Measurements from ENCODE around the gene SINHCAF.
"Not testable (repeated sequence)": the region's sequence is repeated elsewhere in the genome, so short reads cannot be mapped to it uniquely, and the experiment has no call there.

The SINHCAF gene

DNA sequence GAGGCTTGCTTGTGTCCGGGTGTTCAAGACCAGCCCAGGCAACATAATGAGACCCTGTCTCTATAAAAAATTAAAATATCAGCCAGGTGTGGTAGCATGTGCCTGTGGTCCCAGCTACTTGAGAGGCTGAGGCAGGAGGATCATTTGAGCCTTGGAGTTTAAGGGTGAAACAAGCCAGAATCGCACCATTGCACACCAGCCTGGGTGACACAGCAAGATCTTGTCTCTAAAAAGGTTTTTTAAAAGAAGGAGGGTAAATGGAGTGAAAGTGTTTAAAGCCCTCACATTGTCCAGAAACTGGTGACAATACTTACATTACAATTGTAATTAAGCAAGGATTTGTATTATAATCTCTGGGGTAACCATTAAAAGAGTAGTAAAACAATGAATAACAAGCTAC is 64.2 kb downstream of the SINHCAF start:
- DNase-seq (ENCODE audit: low spot score) = no peak

DNA sequence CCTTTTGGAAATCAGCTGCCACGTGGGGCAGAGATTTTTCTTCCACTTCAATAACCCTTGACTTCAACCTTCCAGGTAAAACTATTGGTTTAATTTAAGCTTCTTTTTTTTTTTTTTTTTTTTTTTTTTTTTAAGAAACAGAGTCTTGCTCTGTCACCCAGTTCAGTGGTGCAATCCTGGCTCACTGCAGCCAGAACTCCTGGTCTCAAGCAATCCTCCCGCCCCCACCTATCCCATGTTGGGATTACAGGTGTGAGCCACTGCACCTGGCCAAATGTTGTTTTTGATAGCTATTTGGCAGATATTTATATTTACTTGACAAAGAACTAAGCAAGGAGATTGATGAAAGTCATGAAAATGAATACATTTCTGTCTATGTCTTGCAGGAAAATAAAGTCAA is 65.1 kb downstream of the SINHCAF start:
- DNase-seq (ENCODE audit: low spot score) = no peak

DNA sequence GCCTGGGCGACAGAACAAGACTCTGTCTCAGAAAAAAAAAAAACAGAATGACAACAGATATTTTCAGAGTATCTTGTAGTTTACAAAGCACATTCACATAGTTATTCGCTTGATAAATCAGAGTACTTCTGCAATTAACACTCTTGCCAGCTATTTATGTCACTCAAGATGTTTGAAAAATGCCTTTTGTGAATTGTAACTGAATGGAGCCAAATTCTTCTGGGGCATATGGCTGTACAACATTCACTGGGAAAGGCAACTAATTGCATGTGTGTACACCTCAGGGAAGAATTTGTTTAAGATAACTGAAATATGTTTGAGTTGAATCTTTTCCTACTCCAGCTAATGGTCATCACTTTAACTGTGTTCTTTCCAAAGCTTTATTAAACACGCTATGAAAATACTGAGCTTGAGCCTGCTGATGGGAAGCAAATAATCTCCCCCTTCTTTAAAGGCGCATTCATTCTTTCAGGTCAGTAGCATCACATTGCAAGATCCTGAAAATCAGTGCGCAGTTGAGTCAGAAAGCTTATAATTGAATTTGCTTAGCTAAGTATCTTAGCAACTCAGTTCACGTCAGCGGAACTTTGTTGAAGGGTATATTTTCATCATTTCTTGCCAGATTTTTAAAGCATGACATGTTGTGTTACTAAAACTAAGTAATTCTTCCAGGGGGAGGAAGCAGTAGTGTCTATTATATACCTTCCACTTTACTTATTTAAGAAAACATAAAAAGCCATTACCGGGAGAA is 66.6 kb downstream of the SINHCAF start:
- no peak for DNase-seq (ENCODE audit: low spot score)

DNA sequence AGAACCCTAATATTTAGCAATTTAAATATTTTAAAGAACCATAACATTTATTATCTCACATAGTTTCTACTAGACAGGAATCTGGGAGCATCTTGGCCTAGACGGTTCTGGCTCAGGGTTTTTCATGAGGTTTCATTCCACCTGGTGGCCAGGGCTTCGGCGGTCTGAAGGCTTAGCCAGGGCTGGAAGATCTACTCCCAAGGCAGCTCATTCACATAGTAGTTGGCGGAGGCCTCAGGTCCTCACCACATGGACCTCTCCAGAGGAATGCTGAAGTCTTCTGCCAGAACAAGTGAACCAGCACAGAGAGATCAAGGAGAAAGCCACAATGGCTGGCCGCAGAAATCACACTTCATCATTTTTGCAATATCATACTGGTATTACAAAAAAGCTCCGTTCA is 68.2 kb downstream of the SINHCAF start:
- DNase-seq (ENCODE audit: low spot score) = no peak

DNA sequence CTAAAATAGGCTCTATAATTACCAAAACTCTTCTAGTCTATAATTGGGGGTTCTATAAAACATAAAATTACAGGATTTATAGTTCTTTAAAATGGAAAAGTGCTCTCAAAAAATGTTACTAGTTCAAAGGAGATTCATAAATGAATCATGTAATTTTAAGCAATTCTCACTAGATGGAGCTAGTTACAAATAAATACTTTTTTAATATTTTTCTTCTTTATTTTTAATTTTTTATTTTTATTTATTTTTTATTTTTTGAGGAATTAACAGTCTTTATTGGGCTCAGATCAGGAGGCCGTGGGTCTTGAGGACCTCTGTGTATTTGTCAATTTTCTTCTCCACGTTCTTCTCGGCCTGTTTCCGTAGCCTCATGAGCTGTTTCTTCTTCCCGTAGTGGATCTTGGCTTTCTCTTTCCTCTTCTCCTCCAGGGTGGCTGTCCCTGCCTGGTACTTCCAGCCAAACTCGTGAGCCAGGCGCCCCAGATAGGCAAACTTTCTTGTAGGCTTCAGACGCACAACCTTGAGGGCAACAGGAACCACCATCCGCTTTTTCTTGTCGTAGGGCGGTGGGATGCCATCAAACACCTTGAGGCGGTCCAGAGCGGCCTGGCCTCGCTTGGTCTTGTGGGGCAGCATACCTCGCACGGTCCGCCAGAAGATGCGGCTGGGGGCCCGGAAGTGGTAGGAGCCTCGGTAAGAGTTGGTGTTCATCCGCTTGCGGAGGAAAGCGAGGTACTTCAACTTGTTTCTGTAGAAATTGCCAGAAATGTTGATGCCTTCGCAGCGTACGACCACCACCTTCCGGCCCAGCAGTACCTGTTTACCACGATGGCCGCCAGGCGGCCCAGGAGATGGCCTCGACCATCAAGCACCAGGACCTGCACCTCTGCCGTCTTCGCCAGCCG is 74.0 kb downstream of the SINHCAF start:
- DNase-seq (ENCODE audit: low spot score) = not testable (repeated sequence)

DNA sequence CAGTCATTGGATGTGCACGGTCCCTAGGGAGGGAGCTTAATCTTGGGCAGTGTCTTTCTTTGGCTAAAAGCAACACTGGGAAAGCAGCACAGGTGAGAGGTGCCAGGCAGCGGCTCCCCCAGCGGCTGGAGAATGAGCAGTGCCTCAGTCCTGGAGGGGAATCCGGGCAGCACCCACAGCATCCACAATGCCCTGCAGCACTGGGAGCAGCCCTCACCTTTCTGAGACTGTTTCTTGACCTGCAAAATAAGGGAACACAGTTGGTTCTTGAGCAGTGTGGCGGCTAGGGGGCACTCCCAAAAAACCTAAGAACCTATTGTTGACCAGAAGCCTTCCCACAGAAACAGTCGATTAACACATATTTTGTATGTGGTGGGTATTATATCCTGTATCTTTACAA is 75.8 kb downstream of the SINHCAF start:
- no peak for DNase-seq (ENCODE audit: low spot score)

- no peak for DNase-seq (ENCODE audit: low spot score)
Observed at GRCh38 chr12:31249356-31249755, 76.6 kb downstream of the SINHCAF start.

DNA sequence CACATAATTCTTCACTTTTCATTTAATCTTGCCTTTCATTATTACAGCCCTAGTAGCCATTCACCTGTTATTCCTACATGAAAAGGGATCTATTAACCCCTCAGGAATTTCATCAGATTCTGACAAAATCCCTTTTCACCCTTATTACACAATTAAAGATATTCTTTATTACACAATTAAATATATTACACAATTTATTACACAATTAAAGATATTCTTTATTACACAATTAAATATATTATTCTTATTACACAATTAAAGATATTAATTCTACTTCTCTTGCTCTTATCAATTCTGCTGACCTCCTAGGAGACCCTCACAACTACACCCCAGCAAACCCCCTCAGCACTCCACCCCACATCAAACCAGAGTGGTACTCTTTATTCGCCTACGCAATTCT is 77.1 kb downstream of the SINHCAF start:
- DNase-seq (ENCODE audit: low spot score) = no peak

DNA sequence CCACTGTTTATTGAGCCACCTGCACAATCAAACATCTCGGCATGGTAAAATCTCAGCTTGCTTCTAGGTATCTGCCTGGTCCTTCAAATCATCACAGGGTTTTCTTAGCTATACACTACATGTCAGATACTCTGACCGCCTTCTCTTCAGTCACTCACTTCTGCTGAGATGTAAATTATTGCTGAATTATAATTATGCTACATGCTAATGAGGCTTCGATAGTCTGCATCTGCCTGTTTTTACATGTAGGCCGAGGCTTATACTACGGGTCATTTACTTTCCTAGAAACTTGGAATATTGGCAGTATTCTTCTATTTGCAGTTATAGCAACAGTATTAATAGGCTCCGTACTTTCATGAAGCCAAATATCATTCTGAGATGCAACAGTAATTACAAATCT is 77.6 kb downstream of the SINHCAF start:
- no peak for DNase-seq (ENCODE audit: low spot score)

- DNase-seq (ENCODE audit: low spot score) = no peak
Observed at GRCh38 chr12:31246470-31246850, 79.5 kb downstream of the SINHCAF start.

GRCh38 chr12:31245822-31246469 is 80.0 kb downstream of the SINHCAF start:
- DNase-seq (ENCODE audit: low spot score) = peak; percentile 69

DNA sequence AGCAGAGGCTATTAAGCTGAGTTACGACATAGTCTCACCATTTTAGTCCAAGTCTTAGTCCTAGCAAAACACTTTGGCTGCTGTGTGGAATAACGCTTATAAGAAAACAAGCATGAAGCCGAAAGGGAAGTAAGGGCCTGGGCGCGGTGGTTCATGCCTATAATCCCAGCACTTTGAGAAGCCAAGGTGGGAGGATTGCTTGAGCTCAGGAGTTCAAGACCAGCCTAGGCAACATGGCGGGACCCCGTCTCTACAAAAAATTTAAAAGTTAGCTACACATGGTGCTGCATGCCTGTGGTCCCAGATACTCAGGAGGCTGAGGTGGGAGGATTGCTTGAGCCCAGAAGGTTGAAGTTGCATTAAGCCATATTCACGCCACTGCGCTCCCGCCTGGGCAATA is 83.5 kb downstream of the SINHCAF start:
- not testable (repeated sequence) for DNase-seq (ENCODE audit: low spot score)

DNA sequence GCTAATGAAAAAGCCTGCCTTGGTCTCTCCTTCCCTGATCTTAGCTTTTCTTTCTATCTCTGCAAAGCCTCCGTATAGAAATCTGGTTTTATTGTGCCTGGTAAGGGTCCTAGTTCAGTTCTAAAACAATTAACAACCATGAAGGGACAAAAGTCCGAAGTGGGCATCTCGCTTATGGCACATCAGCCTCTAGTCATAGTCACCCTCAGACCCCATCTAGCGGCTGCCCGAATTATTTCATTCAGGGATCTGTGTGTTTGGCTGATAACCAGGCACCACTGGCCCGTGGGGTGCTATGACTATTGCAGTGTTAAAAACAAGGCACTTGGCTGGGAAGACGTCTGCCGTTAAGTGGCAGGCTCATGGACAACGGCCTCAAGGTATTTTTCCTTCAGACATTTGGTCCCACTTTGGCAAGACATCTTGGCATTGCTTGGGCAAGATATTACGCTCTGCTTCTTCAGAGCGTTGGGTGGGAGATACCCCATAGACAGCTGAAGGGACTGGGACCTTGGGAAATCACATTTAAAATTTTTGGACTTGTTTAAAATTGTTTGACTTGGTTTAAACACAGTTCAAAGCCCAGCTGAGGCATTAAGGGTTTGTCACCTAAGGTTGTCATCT is 87.1 kb downstream of the SINHCAF start:
- DNase-seq (ENCODE audit: low spot score) = peak; percentile 79

DNA sequence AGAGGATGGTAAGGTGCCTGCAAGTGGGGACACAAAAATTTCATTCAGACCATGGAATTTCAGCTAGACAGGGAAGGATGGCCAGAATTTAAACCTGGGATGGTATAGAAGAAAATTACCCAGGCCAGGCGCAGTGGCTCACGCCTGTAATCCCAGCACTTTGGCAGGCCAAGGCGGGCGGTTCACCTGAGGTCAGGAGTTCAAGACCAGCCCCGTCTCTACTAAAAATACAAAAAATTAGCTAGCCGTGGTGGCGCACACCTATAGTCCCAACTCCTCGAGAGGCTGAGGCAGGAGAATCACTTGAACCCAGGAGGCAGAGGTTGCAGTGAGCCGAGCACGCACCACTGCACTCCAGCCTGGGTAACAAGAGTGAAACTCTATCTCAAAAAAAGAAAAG is 87.6 kb downstream of the SINHCAF start:
- peak; percentile 38 for DNase-seq (ENCODE audit: low spot score)

GRCh38 chr12:31236998-31237637 is 88.8 kb downstream of the SINHCAF start:
- DNase-seq (ENCODE audit: low spot score) = peak; percentile 36

- peak; percentile 44 for DNase-seq (ENCODE audit: low spot score)
Observed at GRCh38 chr12:31235868-31236395, 90.0 kb downstream of the SINHCAF start.

- peak; percentile 82 for DNase-seq (ENCODE audit: low spot score)
Observed at GRCh38 chr12:31234955-31235867, 90.7 kb downstream of the SINHCAF start.

DNA sequence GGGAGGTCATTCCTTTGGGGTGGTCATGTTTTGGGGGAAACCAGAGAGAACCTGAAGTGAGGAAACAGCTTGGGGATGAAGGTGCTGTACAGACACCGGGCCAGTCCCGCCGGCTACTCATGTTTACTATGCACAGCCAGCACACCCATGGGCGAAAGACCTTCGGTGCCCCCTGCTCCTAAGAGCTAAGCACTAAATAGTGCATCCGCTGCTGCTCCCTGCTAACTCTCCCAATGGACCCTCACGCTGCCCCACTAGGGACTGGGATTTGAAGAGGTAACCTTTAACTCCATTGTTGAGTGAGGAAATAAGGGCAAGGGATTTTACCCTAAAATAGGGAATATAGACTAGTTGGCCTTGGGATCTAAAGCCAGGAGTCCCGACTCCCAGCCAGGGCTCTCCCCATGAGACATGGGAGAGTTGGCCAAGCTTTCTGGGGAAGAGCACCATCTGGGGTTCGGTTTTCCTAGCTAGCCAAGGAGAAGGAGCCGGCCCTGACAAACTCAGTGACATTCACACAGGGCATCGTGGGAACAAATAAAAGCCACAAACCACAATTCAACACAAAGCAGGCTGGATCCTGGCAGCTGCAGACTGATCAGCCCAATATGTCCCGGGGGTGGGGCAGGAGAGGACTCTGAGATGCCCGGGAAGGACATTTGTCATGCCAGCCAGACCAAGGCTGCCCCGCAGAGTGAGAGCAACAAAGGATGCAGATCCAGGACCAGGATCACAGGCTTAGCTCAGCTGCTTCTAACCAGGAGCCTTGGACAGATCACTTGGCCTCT is 91.7 kb downstream of the SINHCAF start:
- DNase-seq (ENCODE audit: low spot score) = peak; percentile 45

- peak; percentile 36 for DNase-seq (ENCODE audit: low spot score)
Observed at GRCh38 chr12:31233061-31233730, 92.8 kb downstream of the SINHCAF start.

Measured in ecto neural progenitor cell (in vitro differentiated cells).